ENCODE results near the gene PSME3IP1.

Gene PSME3IP1

DNA sequence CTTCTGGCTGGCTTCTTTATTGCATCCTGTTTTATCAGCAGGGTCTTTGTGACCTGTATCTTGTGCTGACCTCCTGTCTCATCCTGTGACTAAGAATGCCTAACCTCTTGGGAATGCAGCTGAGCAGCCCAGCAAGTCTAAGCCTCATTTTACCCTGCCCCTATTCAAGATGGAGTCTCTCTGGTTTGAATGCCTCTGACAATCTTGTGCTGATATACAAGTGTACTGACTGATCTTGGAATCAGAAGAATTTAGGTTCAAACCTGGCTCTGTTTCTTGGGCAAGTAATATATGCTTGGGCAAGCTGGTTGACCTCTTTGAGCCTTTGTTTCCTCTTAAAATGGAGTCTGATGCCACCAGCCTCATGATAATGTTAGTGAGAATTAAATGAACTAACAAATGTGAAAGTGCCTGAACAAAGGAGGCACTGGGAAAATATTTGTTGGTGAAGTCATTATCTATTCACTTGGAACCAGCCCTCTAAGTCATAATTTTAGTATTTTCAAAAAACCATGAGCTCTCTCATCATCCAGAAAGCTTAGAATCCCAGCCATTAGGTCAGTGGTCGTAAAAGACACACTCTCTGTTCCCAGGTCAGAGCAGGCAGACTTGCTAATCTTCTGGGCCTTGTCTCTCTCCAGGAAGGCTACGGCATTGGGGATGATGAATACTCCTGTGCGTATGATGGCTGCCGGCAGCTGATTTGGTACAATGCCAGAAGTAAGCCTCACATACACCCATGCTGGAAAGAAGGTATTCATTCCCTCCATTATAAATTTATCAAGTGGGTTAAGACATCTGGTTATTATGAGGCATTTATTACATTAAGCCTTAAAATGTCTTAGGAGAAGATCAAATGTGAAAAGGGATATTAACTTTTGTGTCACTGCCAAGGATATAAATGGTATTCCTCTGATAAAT lies 41.1 kb upstream of the PSME3IP1 start:
- no peak overlapping the region for H3K27ac ChIP-seq

DNA sequence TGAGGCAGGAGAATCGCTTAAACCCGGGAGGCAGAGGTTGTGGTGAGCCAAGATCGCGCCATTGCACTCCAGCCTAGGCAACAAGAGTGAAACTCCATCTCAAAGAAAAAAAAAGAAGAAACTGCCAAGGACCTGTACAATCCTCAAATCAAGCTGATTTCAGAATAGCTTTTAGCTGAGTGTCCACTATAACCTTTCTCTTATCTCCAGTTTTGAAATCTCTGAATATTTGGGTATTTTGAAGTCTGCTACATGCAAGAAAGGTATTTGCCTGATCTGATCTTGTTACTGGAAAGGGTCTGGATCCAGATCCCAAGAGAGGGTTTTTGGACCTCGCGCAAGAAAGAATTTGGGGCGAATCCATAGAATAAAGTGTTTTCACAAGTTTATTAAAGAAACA lies 40.1 kb upstream of the PSME3IP1 start:
- no peak overlapping the region for H3K4me3 ChIP-seq
- TF ChIP-seq, protein P1, sequence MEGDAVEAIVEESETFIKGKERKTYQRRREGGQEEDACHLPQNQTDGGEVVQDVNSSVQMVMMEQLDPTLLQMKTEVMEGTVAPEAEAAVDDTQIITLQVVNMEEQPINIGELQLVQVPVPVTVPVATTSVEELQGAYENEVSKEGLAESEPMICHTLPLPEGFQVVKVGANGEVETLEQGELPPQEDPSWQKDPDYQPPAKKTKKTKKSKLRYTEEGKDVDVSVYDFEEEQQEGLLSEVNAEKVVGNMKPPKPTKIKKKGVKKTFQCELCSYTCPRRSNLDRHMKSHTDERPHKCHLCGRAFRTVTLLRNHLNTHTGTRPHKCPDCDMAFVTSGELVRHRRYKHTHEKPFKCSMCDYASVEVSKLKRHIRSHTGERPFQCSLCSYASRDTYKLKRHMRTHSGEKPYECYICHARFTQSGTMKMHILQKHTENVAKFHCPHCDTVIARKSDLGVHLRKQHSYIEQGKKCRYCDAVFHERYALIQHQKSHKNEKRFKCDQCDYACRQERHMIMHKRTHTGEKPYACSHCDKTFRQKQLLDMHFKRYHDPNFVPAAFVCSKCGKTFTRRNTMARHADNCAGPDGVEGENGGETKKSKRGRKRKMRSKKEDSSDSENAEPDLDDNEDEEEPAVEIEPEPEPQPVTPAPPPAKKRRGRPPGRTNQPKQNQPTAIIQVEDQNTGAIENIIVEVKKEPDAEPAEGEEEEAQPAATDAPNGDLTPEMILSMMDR (IDR thresholded peaks at IDR 0.05) = no peak
- H3K27ac ChIP-seq = no peak overlapping the region
- no peak for DNase-seq (ENCODE audit: low spot score)

More for the DNA sequence above, 41.1 kb upstream of the PSME3IP1 start:
- DNase-seq (ENCODE audit: low spot score) = no peak
- no peak overlapping the region for H3K4me3 ChIP-seq
- TF ChIP-seq, protein P1 (IDR thresholded peaks at IDR 0.05) = no peak

DNA sequence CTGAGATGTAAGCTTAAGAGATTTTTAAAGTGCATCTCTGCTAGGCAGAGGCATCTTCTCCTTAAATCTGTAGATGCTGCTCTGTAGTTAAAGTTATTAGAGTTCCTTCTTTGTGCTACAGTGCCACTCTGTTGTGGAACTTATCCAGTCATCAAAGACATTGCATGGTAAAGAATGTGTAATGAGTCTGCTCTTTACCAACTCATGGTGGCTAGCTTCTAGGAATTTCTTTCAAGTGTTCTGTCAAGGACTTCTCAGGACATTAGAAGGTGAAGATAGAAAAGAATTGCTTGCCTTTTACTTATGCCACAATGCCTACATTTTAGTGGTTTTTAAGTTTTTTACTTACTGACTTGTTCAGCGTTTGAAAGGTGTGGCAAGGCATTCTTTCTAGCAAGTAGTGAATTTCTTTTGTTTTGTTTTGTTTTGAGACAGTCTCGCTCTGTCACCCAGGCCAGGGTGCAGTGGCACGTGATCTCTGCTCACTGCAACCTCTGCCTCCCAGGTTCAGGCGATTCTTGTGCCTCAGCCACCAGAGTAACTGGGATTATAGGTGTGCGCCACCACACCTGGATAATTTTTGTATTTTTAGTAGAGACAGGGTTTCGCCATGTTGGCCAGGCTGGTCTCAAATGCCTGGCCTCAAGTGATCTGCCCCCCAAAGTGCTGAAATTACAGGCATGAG lies 39.0 kb upstream of the PSME3IP1 start:
- no peak overlapping the region for H3K27ac ChIP-seq
- no peak for DNase-seq (ENCODE audit: low spot score)
- no peak overlapping the region for H3K4me3 ChIP-seq
- TF ChIP-seq, protein P1 (IDR thresholded peaks at IDR 0.05) = no peak

DNA sequence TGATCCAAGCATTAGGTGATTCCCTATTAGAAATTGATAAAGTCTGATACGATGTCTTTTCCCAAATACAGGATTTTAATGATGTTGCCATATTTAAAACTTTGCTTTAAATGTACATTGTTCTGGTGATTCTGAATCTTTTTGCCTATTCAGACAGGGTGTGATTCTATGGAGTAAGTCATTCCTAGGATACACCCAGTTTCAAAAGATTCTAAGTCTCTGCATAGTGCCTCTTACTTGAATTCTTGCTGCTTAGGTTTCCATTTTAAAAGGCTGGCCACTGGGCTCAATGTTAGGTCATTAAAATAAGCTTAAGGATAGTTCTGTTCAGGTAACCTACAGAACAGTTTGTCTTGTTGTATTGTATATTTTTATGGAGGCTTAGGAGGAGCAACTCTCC lies 37.2 kb upstream of the PSME3IP1 start:
- no peak overlapping the region for H3K27ac ChIP-seq
- TF ChIP-seq, protein P1 (IDR thresholded peaks at IDR 0.05) = no peak
- no peak overlapping the region for H3K4me3 ChIP-seq
- DNase-seq (ENCODE audit: low spot score) = no peak

DNA sequence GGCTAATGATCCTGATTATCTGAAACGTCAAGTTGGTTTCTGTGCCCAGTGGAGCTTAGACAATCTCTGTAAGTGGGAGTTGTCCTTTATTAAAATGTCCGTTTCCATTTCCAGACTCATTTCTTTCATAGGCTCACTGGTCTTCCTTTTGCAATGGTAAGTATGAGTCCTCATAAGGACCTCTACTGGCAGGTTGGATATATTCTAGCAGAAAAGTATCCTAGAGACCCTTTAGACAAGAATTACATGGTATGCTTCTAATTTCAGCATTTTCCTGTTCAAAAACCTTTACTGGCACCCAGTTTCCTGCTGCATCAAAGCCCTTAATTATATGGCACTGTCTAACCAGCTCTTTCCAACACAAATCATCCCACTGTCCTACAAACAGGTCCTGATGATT lies 31.1 kb upstream of the PSME3IP1 start:
- TF ChIP-seq, protein P1 (IDR thresholded peaks at IDR 0.05) = no peak

DNA sequence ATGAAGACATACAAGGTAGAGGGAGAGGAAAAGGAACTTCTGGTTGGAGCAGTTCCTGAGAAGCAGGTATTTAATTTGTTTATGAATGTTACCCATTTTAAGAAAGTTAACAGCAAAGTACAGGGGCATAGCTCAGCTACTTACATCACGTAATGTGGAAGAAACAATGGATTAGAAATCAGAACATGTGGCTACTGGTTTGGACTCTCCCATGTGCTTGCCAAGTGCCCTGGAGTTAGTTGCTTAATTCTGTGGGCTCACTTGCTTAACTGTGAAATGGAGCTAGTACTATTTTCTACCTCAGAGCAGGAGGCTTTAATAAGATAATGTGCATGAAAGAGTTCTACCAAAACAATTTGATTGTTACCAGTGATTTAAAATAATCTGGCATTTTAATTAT lies 27.6 kb upstream of the PSME3IP1 start:
- TF ChIP-seq, protein P1 (IDR thresholded peaks at IDR 0.05) = no peak
- no peak overlapping the region for H3K27ac ChIP-seq
- H3K4me3 ChIP-seq = no peak overlapping the region
- DNase-seq (ENCODE audit: low spot score) = no peak

More for the DNA sequence above, 31.1 kb upstream of the PSME3IP1 start:
- no peak for DNase-seq (ENCODE audit: low spot score)
- Histone ChIP-seq H3K27ac (no peak overlapping the region), H3K4me3 (no peak overlapping the region)

Data from coronary artery (tissue), 2 donors.